Psoas muscle (tissue), 8 donors: ENCODE data around the gene INTU. TPM values are rescaled to one million over a fixed set of nuclear protein-coding genes. Genes with fewer than 3 reads are reported as not detected.

Source experiments
- ATAC-seq, 4 donors: fragments of 200-7000 bp; cut with Tn5 transposase; one replicate each; pipeline ENCODE4 v1.9.1; 2020; ENCODE audit warnings: moderate library complexity in 3 of 4, mild to moderate bottlenecking in 2 of 4
- DNase-seq, 2 donors: peaks; one replicate each; pipeline ENCODE4 v3.0.0-alpha.2; 2020
- H3K27ac ChIP-seq: fragments of 200-600 bp; one replicate; pipeline ENCODE4 v1.8.0; 2022
- H3K27me3 ChIP-seq, 3 donors: fragments of 200-600 bp in 1 of 3; one replicate each; pipeline versions ENCODE4 v1.6.1 to v1.8.0; 2013 to 2022; ENCODE audit warnings: low read length in 2 of 3, mild to moderate bottlenecking in 2 of 3, moderate library complexity in 1 of 3; ENCODE audit not compliant: insufficient read depth in 3 of 3
- H3K36me3 ChIP-seq, 2 donors: fragments of 200-600 bp in 1 of 2; one replicate each; pipeline versions ENCODE4 v1.6.1 to v1.8.0; 2013 to 2022; ENCODE audit warnings: low read depth in 1 of 2, mild to moderate bottlenecking in 1 of 2, moderate library complexity in 1 of 2; ENCODE audit not compliant: insufficient read depth in 1 of 2
- H3K4me1 ChIP-seq: fragments of 200-600 bp; one replicate; pipeline ENCODE4 v1.8.0; 2022
- H3K4me3 ChIP-seq: fragments of 200-600 bp; one replicate; pipeline ENCODE4 v1.8.0; 2022; ENCODE audit warnings: mild to moderate bottlenecking
- H3K9me3 ChIP-seq: fragments of 200-600 bp; one replicate; pipeline ENCODE4 v1.8.0; 2022
- WGBS, 3 donors: extraction: QIAGEN DNeasy Blood & Tissue Kit; methylation state at CpG; one replicate each; pipeline versions ENCODE4 v1.1.6 to v1.1.7; 2013; 5-methylcytosine and 5-hydroxymethylcytosine counted together
- intact Hi-C, 2 donors: fragments of 100-400 bp; cut with DNase I; formaldehyde crosslinking; loops; one replicate each; pipeline versions ENCODE4 v1.11.0 to v1.14.2; 2022
- polyA plus RNA-seq, 3 donors: library from polyadenylated mRNA; stranded (reverse); fragments of 200-250 nt; gene quantifications; one replicate each; pipeline ENCODE4 v1.2.3, GENCODE V29; 2013
- total RNA-seq, 4 donors: library from RNA; stranded (reverse); fragmentation: NEBNext Ultra II Directional in 2 of 4; extraction: Animal tissue kit (Norgen Biotek cat#: 25700) in 2 of 4; gene quantifications; one replicate each; pipeline versions ENCODE4 v1.2.1 to v1.2.4, GENCODE V29; 2021 to 2023
- TF ChIP-seq, protein P1 (sequence below): fragments of 200-600 bp; IDR thresholded peaks from one replicate; pipeline ENCODE4 v1.8.0; 2022; ENCODE audit warnings: antibody characterized with exemption
- donor health status: healthy with polysubstance abuse.
- donor health status: DM: no; HTN: no; CAD: no; lungs with moderate emphysema.
- donor health status: Bipolar disorder and iron deficiency.
- donor health status: healthy.
- donor health status: DM: yes; HTN: yes; CAD: no.
- donor health status: DM: no; HTN: no; CAD: no.
- donor health status: DM: no; HTN: no; CAD: no.
- donor health status: DM: yes; HTN: yes; CAD: no.

INTU gene
- total and polyA plus RNA-seq, 7 donors = 1.3 to 4.5 (median 2.0) TPM

DNA sequence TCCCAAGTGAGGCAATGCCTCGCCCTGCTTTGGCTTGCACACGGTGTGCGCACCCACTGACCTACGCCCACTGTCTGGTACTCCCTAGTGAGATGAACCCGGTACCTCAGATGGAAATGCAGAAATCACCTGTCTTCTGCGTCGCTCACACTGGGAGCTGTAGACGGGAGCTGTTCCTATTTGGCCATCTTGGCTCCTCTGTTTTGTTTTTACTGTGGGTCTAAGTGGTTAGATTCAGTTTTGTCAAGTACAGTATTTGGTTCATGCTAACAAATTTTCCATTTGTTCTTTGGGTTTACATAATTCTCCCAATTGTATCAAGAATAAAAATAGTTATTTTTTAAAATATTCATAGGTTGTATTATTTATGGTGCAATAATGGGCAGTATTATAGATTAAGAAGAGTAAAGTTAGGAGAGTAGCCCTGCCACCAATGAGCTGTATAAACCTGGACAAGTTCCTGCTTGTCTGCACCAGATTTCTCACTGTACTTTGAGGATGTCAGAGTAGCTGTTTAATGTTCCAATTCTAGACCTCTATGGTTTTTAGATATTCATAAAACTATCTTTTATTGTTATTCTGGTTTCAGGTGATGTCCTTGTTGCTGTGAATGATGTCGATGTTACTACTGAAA is 23.4 kb downstream of the INTU start:
- WGBS, 3 donors = 80 to 91% (median 90%) methylated on average over 9 of the region's 9 CpGs
- ATAC-seq (no peak), DNase-seq (no peak)
- H3K4me3 ChIP-seq = no peak overlapping the region
- H3K36me3 ChIP-seq = peaks cover 0 to 2% of the 10 kb centered on the region in 2 donors
- intact Hi-C loops = no loop called here
- H3K4me1 ChIP-seq = no peaks in the 10 kb centered on the region
- no peaks in the 10 kb centered on the region for H3K9me3 ChIP-seq
- H3K27ac ChIP-seq = no peak overlapping the region
- TF ChIP-seq, protein P1, sequence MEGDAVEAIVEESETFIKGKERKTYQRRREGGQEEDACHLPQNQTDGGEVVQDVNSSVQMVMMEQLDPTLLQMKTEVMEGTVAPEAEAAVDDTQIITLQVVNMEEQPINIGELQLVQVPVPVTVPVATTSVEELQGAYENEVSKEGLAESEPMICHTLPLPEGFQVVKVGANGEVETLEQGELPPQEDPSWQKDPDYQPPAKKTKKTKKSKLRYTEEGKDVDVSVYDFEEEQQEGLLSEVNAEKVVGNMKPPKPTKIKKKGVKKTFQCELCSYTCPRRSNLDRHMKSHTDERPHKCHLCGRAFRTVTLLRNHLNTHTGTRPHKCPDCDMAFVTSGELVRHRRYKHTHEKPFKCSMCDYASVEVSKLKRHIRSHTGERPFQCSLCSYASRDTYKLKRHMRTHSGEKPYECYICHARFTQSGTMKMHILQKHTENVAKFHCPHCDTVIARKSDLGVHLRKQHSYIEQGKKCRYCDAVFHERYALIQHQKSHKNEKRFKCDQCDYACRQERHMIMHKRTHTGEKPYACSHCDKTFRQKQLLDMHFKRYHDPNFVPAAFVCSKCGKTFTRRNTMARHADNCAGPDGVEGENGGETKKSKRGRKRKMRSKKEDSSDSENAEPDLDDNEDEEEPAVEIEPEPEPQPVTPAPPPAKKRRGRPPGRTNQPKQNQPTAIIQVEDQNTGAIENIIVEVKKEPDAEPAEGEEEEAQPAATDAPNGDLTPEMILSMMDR = no peak
- no peaks in the 10 kb centered on the region for H3K27me3 ChIP-seq

DNA sequence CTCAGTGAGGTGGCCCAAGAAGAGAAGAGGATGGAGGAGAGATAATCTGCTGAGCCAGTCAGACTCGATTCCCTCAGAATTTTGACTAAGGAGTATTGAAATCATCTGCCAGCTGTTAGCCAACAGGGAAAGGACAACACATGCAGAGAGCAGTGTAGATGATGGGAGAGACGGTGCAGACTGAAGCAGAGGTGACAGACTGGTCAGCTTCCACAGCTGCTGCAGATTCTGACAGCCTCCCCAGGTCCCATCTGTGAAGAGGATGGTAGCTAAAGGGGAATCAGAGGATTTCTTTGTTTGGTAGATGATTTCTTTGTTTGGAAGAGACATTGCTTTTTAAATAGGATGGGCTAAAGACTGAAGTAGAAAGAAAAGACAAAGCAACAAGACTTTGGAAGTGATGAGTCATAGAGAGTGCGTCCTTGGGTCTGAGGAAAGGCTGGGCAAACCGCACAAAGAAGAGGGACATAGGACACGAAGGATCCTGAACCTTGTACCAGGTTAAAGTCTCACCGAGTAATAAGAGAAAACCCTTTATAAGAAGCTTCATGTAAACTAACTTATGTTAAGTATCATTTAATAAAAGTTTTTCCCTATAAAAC is 27.6 kb downstream of the INTU start:
- Histone ChIP-seq H3K4me1 (no peaks in the 10 kb centered on the region), H3K9me3 (no peaks in the 10 kb centered on the region), H3K4me3 (no peak overlapping the region), H3K27me3 (no peaks in the 10 kb centered on the region), H3K36me3 (peaks cover 0 to 2% of the 10 kb centered on the region in 2 donors), H3K27ac (no peak overlapping the region)
- intact Hi-C loops = loop anchor here in 1 of 2 donors (2.0 kb wide), 1 partner anchor 18 kb away; no protein-coding TSS in a partner anchor
- ATAC-seq (no peak), DNase-seq (no peak)
- TF ChIP-seq, protein P1 = no peak
- 83 to 87% (median 83%) methylated on average over 6 of the region's 6 CpGs for WGBS, 3 donors

DNA sequence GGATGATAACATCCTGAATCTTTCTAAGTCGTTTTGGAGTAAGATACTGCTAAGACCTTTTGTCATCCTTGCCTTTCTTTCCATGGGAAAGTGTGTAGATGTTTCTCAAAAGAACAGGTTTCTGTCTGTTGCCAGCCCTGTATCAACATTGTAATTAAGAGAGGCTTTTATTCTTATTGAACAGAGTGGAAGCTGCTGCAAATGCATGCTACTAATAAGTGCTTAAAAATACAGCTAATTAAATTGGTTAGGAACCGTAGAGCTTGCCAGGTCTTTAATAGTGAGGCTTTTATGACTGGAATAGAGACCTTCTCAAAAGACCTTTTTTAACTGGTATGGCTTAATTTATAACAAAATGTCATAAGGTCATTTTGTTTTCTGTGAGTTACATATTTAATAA is 34.4 kb downstream of the INTU start:
- no peaks in the 10 kb centered on the region for H3K4me1 ChIP-seq
- H3K27me3 ChIP-seq = no peaks in the 10 kb centered on the region
- H3K9me3 ChIP-seq = no peaks in the 10 kb centered on the region
- H3K4me3 ChIP-seq = no peak overlapping the region
- ATAC-seq (no peak), DNase-seq (no peak)
- WGBS, 3 donors = 71 to 74% (median 71%) methylated on average over 2 of the region's 2 CpGs
- no peaks in the 10 kb centered on the region for H3K36me3 ChIP-seq
- intact Hi-C loops = no loop called here
- TF ChIP-seq, protein P1 = no peak
- H3K27ac ChIP-seq = no peak overlapping the region

DNA sequence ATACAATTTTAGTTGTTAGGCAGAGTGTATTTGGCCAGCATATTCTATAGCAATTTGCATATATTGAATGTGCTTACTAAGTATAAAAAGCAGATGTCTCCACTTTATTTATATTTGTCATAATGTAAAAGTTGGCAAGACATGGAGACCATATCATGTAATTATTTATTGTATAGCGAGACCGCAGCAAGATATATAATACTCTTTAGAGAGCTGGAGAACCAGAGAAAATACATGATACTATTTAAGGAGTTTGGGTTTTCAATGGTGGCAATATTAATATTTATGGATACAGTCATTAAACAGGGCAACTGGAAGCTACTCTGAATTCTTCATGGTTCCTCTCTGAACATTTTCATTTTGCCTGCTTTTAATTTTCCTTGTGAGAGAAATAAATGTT is 35.0 kb downstream of the INTU start:
- Histone ChIP-seq H3K9me3 (no peaks in the 10 kb centered on the region), H3K27me3 (no peaks in the 10 kb centered on the region), H3K27ac (no peak overlapping the region), H3K4me1 (no peaks in the 10 kb centered on the region), H3K36me3 (no peaks in the 10 kb centered on the region), H3K4me3 (no peak overlapping the region)
- intact Hi-C loops = no loop called here
- WGBS, 3 donors = 86 to 90% (median 89%) methylated on average over 2 of the region's 2 CpGs
- DNase-seq (no peak), ATAC-seq (no peak)
- TF ChIP-seq, protein P1 = no peak
